ENCODE measurements around the gene RNF32.
"Not testable (repeated sequence)": the region's sequence is repeated elsewhere in the genome, so short reads cannot be mapped to it uniquely, and the experiment has no call there.

Gene RNF32

DNA sequence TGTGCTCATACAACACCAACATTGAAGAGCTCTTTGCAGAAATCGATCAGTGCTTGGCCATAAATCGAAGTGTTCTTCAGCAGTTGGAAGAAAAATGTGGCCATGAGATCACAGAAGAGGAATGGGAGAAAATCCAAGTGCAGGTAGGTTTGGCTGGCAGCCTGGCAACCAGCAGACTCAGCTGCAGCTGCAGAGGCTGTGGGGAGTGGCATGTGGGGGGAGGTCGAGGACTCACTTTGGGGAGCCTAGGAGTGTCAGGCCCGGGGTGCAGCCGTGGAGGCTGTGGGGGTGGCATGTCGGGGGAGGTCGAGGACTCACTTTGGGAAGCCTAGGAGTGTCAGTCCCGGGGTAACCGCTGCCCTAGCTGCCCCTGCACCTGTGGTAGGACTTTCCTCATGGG lies 35.1 kb downstream of the RNF32 start:
- DNase-seq (ENCODE audit: low spot score) = no peak

DNA sequence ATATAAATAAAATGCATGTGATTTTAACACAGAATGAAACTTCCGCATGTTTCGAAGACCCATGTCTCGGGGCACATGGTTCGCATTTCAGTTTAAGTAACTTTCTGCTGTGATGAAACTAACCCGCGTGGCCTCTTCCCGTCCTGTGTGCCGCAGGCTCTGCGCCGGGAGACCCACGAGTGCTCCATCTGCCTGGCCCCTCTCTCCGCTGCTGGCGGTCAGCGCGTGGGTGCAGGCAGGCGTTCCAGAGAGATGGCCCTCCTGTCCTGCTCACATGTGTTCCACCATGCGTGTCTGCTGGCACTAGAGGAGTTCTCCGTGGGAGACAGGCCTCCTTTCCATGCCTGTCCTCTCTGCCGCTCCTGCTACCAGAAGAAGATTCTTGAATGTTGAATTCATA lies 35.7 kb downstream of the RNF32 start:
- no peak for DNase-seq (ENCODE audit: low spot score)

GRCh38 chr7:156677374-156678054 lies 36.9 kb downstream of the RNF32 start:
- DNase-seq (ENCODE audit: low spot score) = no peak

DNA sequence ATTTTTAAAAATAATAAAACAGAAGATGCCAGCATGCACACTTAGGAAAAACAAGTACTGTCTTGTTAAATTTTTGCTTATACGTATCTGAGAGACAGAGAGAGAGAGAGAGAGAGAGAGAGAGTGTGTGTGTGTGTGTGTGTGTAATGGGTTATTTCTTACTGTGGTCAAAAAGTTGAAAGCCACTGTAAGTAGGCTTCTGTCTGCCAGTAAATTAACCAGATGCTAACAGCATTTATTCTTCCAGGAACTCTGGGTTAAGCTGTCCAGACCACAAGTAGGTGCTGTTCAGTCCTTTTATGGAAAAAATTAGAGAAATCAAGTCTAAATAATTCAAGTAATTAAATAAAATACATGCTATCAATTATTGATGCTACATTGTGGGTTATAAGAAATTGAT lies 39.7 kb downstream of the RNF32 start:
- no peak for DNase-seq (ENCODE audit: low spot score)

DNA sequence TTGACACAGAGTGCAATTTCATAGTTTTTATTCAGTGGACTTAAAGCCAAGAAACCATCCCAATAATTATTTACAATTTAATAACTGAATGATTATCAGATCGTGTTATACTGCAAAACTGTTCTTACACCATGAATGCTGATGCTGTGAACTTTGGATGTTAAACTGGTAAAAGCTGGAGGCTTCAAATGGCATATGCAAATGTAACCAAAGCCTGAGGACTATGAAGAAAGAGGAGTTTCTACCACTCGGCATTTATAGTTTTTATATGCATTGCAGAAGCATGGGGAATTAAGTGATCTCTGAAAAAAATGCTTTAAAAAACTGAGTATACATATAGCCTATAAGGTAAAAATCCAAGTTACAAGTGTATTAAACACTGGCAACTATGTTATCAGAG lies 42.4 kb downstream of the RNF32 start:
- DNase-seq (ENCODE audit: low spot score) = no peak

- DNase-seq (ENCODE audit: low spot score) = no peak
Observed at GRCh38 chr7:156684251-156684650, 43.7 kb downstream of the RNF32 start.

DNA sequence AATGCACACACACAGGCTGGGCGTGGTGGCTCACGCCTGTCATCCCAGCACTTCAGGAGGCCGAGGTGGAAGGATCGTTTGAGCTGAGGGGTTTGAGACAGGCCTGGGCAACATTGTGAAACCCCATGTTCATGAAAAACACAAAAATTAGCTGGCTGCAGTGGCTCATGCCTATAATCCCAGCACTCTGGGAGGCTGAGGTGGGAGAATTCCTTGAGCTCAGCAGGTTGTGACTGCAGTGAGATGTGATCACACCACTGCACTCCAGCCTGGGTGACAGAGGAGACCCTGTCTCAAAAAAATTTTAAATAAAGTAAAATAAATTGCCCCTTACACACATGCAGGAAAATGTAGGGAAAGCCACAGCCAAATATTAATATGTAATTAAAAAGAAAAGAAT lies 44.1 kb downstream of the RNF32 start:
- no peak for DNase-seq (ENCODE audit: low spot score)

GRCh38 chr7:156691764-156692163 lies 51.2 kb downstream of the RNF32 start:
- no peak for DNase-seq (ENCODE audit: low spot score)

DNA sequence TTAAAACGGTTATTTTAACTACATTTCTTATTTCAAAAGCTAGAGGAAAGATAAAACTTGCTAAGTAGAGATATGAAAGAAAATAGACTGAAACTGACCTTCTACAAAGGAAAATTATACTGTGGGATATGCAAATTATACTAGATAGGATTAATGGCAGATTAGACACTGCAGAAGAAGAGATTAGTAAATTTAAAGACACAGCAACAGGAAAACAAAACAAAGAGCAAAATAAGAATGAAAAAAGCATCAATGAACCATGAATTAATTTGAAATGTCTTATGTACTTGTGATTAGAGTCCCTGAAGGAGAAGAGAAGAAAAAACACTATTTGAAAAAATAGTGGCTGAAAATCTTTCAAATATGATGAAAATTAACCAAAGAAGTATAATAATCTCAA lies 52.3 kb downstream of the RNF32 start:
- DNase-seq (ENCODE audit: low spot score) = no peak

GRCh38 chr7:156693627-156694026 lies 53.1 kb downstream of the RNF32 start:
- DNase-seq (ENCODE audit: low spot score) = no peak

DNA sequence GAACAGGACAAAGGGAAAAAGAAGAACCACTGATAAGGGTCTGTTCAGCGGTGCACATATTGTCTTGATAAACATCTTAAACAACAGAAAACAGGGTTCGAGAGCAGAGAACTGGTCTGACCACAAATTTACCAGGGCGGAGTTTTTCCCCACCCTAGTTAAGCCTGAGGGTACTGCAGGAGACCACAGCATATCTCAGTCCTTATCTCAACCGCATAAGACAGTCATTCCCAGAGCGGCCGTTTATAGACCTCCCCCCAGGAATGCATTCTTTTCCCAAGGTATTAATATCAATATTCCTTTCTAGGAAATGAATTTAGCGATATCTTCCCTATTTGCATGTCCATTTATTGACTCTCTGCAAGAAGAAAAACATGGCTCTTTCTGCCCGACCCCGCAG lies 56.7 kb downstream of the RNF32 start:
- not testable (repeated sequence) for DNase-seq (ENCODE audit: low spot score)

DNA sequence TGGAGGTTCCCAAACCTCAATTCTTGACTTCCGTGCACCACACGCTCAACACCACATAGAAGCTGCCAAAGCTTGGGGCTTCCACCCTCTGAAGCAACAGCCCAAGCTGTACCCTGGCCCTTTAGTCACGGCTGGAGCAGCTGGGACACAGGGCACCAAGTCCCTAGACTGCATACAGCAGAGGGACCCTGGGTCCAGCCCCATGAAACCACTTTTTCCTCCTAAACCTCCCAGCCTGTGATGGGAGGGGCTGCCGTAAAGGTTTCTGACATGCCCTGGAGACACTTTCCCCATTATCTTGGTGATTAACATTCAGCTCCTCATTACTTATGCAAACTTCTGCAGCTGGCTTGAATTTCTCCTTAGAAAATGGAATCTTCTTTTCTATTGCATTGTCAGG lies 57.9 kb downstream of the RNF32 start:
- DNase-seq (ENCODE audit: low spot score) = not testable (repeated sequence)

- DNase-seq (ENCODE audit: low spot score) = not testable (repeated sequence)
Observed at GRCh38 chr7:156701787-156702186, 61.2 kb downstream of the RNF32 start.

DNA sequence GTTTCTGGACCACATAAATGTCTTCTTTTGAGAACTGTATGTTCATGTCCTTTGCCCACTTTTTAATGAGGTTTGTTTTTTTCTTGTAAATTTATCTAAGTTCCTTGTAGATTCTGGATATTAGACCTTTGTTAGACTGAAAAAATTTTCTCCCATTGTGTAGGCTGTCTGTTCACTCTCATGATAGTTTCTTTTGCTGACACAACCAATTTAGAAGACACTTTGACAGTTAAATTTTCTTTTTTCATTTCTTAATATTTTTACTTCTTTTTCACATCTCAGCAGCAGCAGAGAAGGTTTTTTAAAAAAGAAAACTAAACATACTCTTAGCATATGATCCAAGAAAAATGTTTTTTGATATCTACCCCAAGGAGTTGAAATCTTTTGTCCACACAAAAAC lies 61.8 kb downstream of the RNF32 start:
- no peak for DNase-seq (ENCODE audit: low spot score)

DNA sequence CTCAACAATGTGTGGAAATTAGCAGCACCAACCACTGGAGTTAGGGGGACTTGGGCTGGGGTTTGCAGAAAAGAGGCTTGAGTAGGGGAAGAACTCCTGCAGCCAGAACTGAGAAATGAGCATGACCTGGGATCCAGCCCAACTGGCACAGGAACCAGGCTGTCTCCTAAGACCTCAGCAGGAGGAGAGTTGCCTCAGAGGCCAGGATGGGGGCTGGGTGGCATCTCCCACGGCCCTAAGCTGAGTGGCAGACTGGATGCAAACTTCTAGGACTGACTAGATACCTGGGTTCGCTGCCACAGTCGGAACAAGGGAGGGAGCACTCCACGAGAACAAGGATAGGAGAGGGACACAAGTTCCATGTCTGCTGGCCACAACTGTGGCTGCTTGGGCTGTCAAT lies 62.6 kb downstream of the RNF32 start:
- DNase-seq (ENCODE audit: low spot score) = no peak

- no peak for DNase-seq (ENCODE audit: low spot score)
Observed at GRCh38 chr7:156703773-156704482, 63.4 kb downstream of the RNF32 start.

- DNase-seq (ENCODE audit: low spot score) = no peak
Observed at GRCh38 chr7:156722043-156722826, 81.7 kb downstream of the RNF32 start.

DNA sequence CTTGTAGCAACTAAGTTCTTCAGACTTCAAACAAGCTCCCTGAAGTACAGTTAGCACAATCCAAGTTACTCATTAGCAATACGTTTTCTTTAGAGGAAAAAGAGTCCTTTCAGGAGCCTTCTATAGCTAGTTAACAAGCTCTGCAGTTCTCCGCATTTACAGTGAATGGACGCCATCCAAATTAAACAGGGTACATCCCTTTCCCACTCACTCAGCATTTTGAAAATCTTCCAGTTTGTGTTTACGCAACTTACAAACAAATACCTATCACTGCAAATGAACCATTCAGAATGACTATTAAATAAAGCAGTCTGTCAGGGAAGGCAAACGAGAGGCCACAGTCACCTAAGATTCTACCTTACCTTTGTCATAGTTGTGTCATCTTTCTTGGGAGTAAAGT lies 84.5 kb downstream of the RNF32 start:
- DNase-seq (ENCODE audit: low spot score) = no peak

- DNase-seq (ENCODE audit: low spot score) = no peak
Observed at GRCh38 chr7:156725936-156726335, 85.4 kb downstream of the RNF32 start.

Measured in NAMALWA (cell line).